Tibial nerve (tissue), 4 donors: ENCODE results near the gene ZMYND8. TPM values are rescaled to one million over a fixed set of nuclear protein-coding genes. Genes with fewer than 3 reads are reported as not detected.

Source experiments
- DNase-seq, 2 donors: peaks; one replicate each; pipeline ENCODE4 v3.0.0-alpha.2; 2019; ENCODE audit warnings: low spot score in 2 of 2
- H3K27ac ChIP-seq, 4 donors: fragments of 200-600 bp; sonication (generic) in 3 of 4; one replicate each; pipeline ENCODE4 v1.5.1; 2017 to 2019; ENCODE audit warnings: mild to moderate bottlenecking in 1 of 4
- H3K27me3 ChIP-seq, 2 donors: fragments of 200-600 bp; sonication (generic) in 1 of 2; one replicate each; pipeline versions ENCODE4 v1.5.1 to v1.6.0; 2017 to 2019
- H3K36me3 ChIP-seq, 3 donors: fragments of 200-600 bp; sonication (generic); one replicate each; pipeline ENCODE4 v1.5.1; 2018 to 2019
- H3K4me1 ChIP-seq, 4 donors: fragments of 200-600 bp; sonication (generic) in 3 of 4; one replicate each; pipeline ENCODE4 v1.5.1; 2017 to 2019
- H3K4me3 ChIP-seq, 4 donors: fragments of 200-600 bp; sonication (generic) in 3 of 4; one replicate each; pipeline ENCODE4 v1.5.1; 2017 to 2019; ENCODE audit warnings: mild to moderate bottlenecking in 1 of 4, moderate library complexity in 1 of 4
- H3K9me3 ChIP-seq, 4 donors: fragments of 200-600 bp; sonication (generic) in 3 of 4; one replicate each; pipeline ENCODE4 v1.5.1; 2017 to 2019
- EP300 ChIP-seq, 2 donors: sonication (generic); formaldehyde crosslinking; IDR thresholded peaks; one replicate each; pipeline ENCODE4 v1.6.1; 2017; ENCODE audit warnings: antibody characterized with exemption in 2 of 2, mild to moderate bottlenecking in 1 of 2
- POLR2A ChIP-seq, 2 donors: fragments of 450-650 bp; IDR thresholded peaks; one replicate each; pipeline ENCODE4 v1.6.1; 2017; ENCODE audit warnings: antibody characterized with exemption in 2 of 2, mild to moderate bottlenecking in 2 of 2, moderate library complexity in 2 of 2
- WGBS, 2 donors: methylation state at CpG; one replicate each; pipeline ENCODE4 v1.1.5; 2018; 5-methylcytosine and 5-hydroxymethylcytosine counted together
- total RNA-seq, 4 donors: library from RNA; depleted of rRNA; stranded (reverse); fragments of >200 nt; gene quantifications; one replicate each; pipeline ENCODE4 v1.1.0, GENCODE V29; 2016
- TF ChIP-seq, protein P1 (sequence below), 5 experiments: fragments of 200-600 bp in 3 of 5; fragments of 450-650 bp in 2 of 5; sonication (generic) in 3 of 5; IDR thresholded peaks; one replicate each; pipeline ENCODE4 v1.5.1; 2016 to 2019; ENCODE audit warnings: antibody characterized with exemption in 5 of 5, mild to moderate bottlenecking in 3 of 5, moderate library complexity in 2 of 5

Gene ZMYND8
- total RNA-seq, 4 donors from 2014 or later = 45.3 to 69.9 (median 49.8) TPM

DNA sequence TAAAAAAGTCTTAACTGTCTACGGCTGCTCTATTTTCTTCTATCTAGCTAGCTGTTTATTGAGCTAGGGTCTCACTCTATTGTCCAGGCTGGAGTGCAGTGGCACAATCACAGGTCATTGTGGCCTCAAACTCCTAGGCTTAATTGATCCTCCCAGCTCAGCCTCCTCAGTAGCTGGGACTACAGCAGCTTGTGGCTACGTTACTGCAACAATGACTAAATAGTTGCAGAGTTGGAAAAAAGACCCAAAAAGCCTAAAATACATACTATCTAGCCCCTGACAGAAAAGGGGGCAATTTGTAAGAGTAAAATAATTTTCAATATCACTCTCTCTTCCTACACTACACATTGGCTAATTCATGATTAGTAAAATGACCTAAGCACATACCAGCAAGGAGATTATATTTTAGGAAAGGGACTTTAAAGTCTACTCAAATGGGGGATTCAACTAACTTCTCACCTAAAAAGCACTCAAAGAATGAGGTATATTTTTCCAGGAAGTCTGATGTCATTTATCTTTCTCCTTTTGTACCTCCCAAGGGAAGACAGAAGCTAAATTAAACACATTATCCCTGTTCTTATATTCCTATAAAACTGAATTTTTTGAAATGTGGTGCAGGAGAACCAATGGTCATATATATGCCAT, 82.8 kb downstream of the ZMYND8 start:
- no peak for DNase-seq
- 94 to 96% methylated on average over 2 of the region's 2 CpGs for WGBS, 2 donors
- peak overlapping the region; percentile 77 to 95 (median 87) for H3K27ac ChIP-seq

DNA sequence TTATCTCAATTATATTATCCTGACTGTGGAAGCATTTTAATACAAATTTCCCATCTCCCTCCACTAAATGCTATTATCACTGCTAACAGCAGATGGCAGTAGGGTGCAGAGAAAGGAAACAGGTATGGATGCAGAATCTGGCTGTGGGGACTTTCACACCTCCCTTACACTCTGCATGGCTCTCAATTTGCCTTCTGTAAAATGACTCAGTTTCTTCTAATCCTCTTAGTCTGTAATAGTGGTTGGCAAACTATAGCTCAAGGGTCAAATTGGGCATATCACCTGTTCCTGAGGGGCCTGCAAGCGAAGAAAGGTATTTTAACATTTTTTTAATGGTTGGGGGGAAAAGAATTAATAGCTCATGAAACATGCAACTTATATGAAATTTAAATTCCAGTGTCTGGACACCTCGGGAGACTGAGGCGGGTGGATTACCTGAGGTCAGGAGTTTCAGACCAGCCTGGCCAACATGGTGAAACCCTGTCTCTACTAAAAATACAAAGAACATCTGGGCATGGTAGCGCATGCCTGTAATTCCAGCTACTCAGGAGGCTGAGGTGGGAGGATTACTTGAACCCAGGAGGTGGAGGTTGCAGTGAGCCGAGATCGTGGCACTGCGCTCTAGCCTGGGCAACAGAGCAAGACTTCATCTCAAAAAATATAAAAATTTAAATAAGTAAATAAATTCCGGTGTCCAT, 83.5 kb downstream of the ZMYND8 start:
- 78 to 85% methylated on average over 8 of the region's 8 CpGs for WGBS, 2 donors
- Histone ChIP-seq H3K4me3 (no peak overlapping the region), H3K9me3 (no peaks in the 10 kb centered on the region), H3K27me3 (no peaks in the 10 kb centered on the region), H3K27ac (peak overlapping the region; percentile 77 to 95 (median 87)), H3K36me3 (peaks cover 0 to 49% (median 2%) of the 10 kb centered on the region in 3 donors), H3K4me1 (peaks cover 5 to 71% (median 40%) of the 10 kb centered on the region in 4 donors)
- DNase-seq = peak in 1 of 2 donors; percentile 96
- TF ChIP-seq EP300 (IDR thresholded peaks at IDR 0.05) (peak in 1 of 2 donors; percentile 72), POLR2A (IDR thresholded peaks at IDR 0.05) (no peak)
- TF ChIP-seq, protein P1, sequence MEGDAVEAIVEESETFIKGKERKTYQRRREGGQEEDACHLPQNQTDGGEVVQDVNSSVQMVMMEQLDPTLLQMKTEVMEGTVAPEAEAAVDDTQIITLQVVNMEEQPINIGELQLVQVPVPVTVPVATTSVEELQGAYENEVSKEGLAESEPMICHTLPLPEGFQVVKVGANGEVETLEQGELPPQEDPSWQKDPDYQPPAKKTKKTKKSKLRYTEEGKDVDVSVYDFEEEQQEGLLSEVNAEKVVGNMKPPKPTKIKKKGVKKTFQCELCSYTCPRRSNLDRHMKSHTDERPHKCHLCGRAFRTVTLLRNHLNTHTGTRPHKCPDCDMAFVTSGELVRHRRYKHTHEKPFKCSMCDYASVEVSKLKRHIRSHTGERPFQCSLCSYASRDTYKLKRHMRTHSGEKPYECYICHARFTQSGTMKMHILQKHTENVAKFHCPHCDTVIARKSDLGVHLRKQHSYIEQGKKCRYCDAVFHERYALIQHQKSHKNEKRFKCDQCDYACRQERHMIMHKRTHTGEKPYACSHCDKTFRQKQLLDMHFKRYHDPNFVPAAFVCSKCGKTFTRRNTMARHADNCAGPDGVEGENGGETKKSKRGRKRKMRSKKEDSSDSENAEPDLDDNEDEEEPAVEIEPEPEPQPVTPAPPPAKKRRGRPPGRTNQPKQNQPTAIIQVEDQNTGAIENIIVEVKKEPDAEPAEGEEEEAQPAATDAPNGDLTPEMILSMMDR (IDR thresholded peaks at IDR 0.05) = peak; percentile 77 to 97 (median 91)

More for the DNA sequence above, 82.8 kb downstream of the ZMYND8 start:
- Histone ChIP-seq H3K9me3 (no peaks in the 10 kb centered on the region), H3K27me3 (no peaks in the 10 kb centered on the region), H3K36me3 (peaks cover 0 to 55% (median 2%) of the 10 kb centered on the region in 3 donors), H3K4me3 (no peak overlapping the region), H3K4me1 (peaks cover 5 to 70% (median 40%) of the 10 kb centered on the region in 4 donors)
- TF ChIP-seq EP300 (IDR thresholded peaks at IDR 0.05) = no peak
- TF ChIP-seq, protein P1 (IDR thresholded peaks at IDR 0.05) = no peak
- TF ChIP-seq POLR2A (IDR thresholded peaks at IDR 0.05) = no peak

DNA sequence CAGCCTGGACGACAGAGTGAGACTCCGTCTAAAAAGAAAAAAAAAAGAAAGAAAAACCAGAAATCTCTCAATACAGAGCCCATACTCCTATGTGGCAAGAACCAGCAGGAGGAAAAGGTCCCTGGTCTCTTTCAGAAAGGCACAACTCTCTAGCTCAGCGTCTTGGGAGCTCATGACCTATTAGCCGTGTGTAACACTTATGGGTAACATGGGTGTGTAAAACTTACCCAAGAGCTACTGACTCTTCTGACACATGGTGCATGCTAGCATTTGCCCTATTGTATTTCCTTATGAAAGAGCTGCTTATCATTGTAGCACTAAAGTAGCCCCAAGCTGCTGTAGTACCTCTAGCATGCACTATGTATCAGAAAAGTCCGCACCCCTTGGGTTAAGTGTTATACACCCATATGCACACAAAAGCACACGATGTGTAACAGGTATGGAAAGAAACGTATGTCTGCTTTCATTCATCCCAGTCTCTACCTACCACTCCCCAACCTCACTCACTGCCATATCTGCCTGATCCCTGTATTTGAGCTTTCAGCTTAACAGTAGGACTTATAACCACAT, 85.4 kb downstream of the ZMYND8 start:
- H3K27me3 ChIP-seq = no peaks in the 10 kb centered on the region
- no peak for DNase-seq
- peaks cover 5 to 57% (median 27%) of the 10 kb centered on the region in 4 donors for H3K4me1 ChIP-seq
- TF ChIP-seq POLR2A (IDR thresholded peaks at IDR 0.05) (no peak), EP300 (IDR thresholded peaks at IDR 0.05) (no peak)
- TF ChIP-seq, protein P1 (IDR thresholded peaks at IDR 0.05) = no peak
- H3K36me3 ChIP-seq = peaks cover 0 to 54% (median 2%) of the 10 kb centered on the region in 3 donors
- H3K27ac ChIP-seq = peak overlapping the region in 1 of 4 donors; percentile 88
- no peak overlapping the region for H3K4me3 ChIP-seq
- WGBS, 2 donors = 81 to 84% methylated on average over 7 of the region's 7 CpGs
- H3K9me3 ChIP-seq = no peaks in the 10 kb centered on the region

DNA sequence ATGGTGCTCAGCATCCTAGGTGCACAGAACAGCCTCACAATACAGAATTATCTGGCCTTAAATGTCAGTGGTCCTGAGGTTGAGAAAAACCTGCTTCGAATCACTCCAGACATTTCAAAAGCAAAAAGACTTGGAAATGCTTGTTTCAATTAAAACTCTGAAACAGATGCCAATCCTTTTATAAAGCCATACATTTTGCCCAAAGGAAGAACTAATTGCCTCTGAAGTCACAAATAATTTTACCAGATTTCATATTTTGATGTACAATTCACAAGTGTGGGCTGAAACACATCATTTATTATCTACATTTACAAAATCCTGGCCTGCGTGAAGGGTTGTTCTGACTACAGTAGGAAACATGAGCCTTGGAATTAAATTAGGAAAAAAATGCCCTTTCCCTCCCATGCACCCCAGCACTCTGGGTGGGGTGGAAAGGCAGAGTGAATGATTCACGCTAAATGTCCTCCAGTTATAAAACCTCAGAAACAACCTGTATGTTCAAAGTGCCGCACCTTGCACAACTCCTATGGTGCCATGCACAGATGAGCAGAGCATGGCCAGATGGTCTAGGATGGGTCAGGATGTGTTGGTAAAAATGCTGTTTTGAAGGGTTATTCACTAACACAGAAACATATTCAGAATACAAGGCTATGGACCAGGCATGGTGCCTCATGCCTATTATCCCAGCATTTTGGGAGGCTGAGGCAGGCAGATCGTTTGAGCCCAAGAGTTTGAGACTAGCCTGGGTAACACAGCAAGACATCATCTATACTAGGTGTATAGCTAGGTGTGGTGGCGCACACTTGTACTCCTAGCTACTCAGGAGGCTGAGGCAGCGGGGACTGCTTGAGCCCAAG, 87.0 kb downstream of the ZMYND8 start:
- WGBS, 2 donors = 84 to 86% methylated on average over 7 of the region's 7 CpGs

More for the DNA sequence above, 87.0 kb downstream of the ZMYND8 start:
- no peak for DNase-seq
- Histone ChIP-seq H3K27ac (peak overlapping the region in 2 of 4 donors; percentile 8 to 15), H3K27me3 (no peaks in the 10 kb centered on the region), H3K4me1 (peaks cover 0 to 41% (median 15%) of the 10 kb centered on the region in 4 donors), H3K36me3 (peaks cover 0 to 51% (median 0%) of the 10 kb centered on the region in 3 donors), H3K9me3 (no peaks in the 10 kb centered on the region), H3K4me3 (no peak overlapping the region)
- TF ChIP-seq EP300 (IDR thresholded peaks at IDR 0.05) (no peak), POLR2A (IDR thresholded peaks at IDR 0.05) (no peak)
- TF ChIP-seq, protein P1 (IDR thresholded peaks at IDR 0.05) = no peak
